Thyroid gland (tissue), 4 donors: Measurements from ENCODE around the gene BDH2. TPM values are rescaled to one million over a fixed set of nuclear protein-coding genes. Genes with fewer than 3 reads are reported as not detected.
A peak's percentile ranks its signal among the peaks of the same experiment; 100 is the strongest.

ENCODE experiments used
- DNase-seq, 2 donors: peaks; one replicate each; pipeline ENCODE4 v3.0.0-alpha.2; 2019
- H3K27ac ChIP-seq, 3 donors: fragments of 200-600 bp; sonication (generic); 1 replicate in 2 of 3; 2 replicates in 1 of 3; pipeline ENCODE4 v1.5.1; 2016 to 2019; ENCODE audit warnings: mild to moderate bottlenecking in 1 of 3, moderate library complexity in 1 of 3
- H3K27me3 ChIP-seq: fragments of 200-600 bp; sonication (generic); one replicate; pipeline ENCODE4 v1.5.1; 2019
- H3K36me3 ChIP-seq, 2 donors: fragments of 200-600 bp; sonication (generic); one replicate each; pipeline ENCODE4 v1.5.1; 2016 to 2019
- H3K4me1 ChIP-seq, 2 donors: fragments of 200-600 bp; sonication (generic); one replicate each; pipeline ENCODE4 v1.5.1; 2017 to 2019
- H3K4me3 ChIP-seq, 3 donors: fragments of 200-600 bp; sonication (generic); replicated peaks in 1 of 3; 1 replicate in 2 of 3; 2 replicates in 1 of 3; pipeline ENCODE4 v1.5.1; 2016; ENCODE audit warnings: mild to moderate bottlenecking in 1 of 3
- H3K9me3 ChIP-seq: fragments of 200-600 bp; sonication (generic); one replicate; pipeline ENCODE4 v1.5.1; 2017
- CTCF ChIP-seq, 6 experiments: fragments of 200-600 bp in 3 of 6; fragments of 450-650 bp in 3 of 6; sonication (generic) in 3 of 6; IDR thresholded peaks; one replicate each; pipeline ENCODE4 v1.5.1; 2016 to 2019; ENCODE audit warnings: antibody characterized with exemption in 6 of 6, mild to moderate bottlenecking in 2 of 6, inconsistent platforms in 1 of 6, moderate library complexity in 1 of 6
- POLR2A ChIP-seq, 2 donors: fragments of 450-650 bp; IDR thresholded peaks; one replicate each; pipeline ENCODE4 v1.6.1; 2017; ENCODE audit warnings: antibody characterized with exemption in 2 of 2, mild to moderate bottlenecking in 2 of 2, moderate library complexity in 1 of 2
- WGBS, 2 donors: methylation state at CpG; one replicate each; pipeline ENCODE4 v1.1.5; 2017; 5-methylcytosine and 5-hydroxymethylcytosine counted together
- intact Hi-C: fragments of 100-400 bp; cut with DNase I; formaldehyde crosslinking; loops from one replicate; pipeline ENCODE4 v1.15.1; 2023
- total RNA-seq, 4 donors: library from RNA; depleted of rRNA; stranded (reverse); fragments of >200 nt; gene quantifications; one replicate each; pipeline ENCODE4 v1.2.3, GENCODE V29; 2016

The BDH2 gene
- total RNA-seq, 4 donors from 2014 or later, result 113 to 131 (median 128) TPM

DNA sequence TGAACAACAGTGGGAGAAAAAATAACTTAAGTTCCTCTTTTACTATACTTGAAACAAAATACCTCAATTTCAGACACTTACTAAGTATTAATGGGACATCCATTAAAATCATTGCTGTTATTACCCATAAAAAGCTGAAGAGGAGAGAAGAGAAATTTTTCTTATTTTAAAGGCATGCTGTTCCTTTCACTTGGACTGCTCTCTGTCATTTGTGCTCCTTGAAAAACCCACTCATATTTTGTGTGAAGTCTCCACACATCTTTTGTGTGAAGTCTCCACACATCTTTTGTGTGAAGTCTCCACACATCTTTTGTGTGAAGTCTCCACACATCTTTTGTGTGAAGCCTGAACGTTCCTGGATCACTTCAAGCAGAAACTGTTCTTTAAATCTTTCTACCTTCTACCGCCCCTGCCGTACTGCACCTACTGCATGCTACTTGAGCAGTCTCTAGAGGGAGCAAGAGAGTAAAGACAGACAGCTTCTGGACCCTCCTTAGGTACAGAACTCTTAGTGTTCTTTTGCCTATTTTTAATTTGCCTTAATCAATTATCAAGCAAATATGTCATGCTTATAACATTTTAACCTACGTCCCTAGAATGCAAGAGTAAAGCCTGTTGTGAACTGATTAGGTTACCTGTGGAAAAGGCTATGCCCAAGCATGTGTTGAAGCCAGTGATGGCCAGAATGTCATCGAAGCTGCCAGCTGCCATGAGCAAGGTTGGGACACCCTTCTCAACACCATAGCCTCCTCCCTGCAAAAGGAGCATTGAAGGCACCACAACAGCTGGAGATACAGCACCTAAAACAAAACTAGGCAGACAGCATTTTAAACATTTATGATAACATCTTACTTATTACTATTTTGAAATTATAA, 53.0 kb downstream of the BDH2 start:
- Histone ChIP-seq H3K36me3 (no peaks in the 10 kb centered on the region), H3K4me1 (no peaks in the 10 kb centered on the region), H3K4me3 (no peak overlapping the region), H3K27me3 (no peaks in the 10 kb centered on the region), H3K27ac (no peak overlapping the region), H3K9me3 (no peaks in the 10 kb centered on the region)
- WGBS, 2 donors, result 39 to 41% methylated on average over 5 of the region's 5 CpGs
- DNase-seq, result peak; percentile 20 to 38
- intact Hi-C loops, result no loop called here
- no peak for TF ChIP-seq POLR2A (IDR thresholded peaks at IDR 0.05)
- peak; percentile 20 to 82 (median 46) for TF ChIP-seq CTCF (IDR thresholded peaks at IDR 0.05)

- Histone ChIP-seq H3K9me3 (no peaks in the 10 kb centered on the region), H3K36me3 (no peaks in the 10 kb centered on the region), H3K4me3 (no peak overlapping the region), H3K27me3 (no peaks in the 10 kb centered on the region), H3K27ac (no peak overlapping the region), H3K4me1 (no peaks in the 10 kb centered on the region)
- TF ChIP-seq CTCF (IDR thresholded peaks at IDR 0.05) (no peak), POLR2A (IDR thresholded peaks at IDR 0.05) (no peak)
- intact Hi-C loops, result no loop called here
- WGBS, 2 donors, result 86 to 93% methylated on average over 2 of the region's 2 CpGs
- DNase-seq, result no peak
Measured at GRCh38 chr4:103044183-103044582, 55.5 kb downstream of the BDH2 start.

DNA sequence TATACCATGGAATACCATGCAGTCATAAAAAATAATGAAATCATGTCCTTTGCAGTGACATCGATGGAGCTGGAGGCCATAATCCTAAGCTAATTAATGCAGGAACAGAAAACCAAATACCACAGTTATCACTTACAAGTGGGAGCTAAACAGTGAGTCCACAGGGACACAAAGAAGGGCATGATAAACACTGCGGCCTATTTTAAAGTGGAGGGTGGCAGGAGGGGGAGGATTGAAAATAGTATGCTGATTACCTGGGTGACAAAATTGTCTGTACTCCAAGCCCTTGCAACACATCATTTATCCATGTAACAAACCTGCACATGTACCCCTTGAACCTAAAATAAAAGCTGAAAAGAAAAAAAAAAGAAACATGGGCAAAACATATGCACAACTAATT, 63.5 kb downstream of the BDH2 start:
- Histone ChIP-seq H3K36me3 (no peaks in the 10 kb centered on the region), H3K4me3 (no peak overlapping the region), H3K9me3 (no peaks in the 10 kb centered on the region), H3K4me1 (no peaks in the 10 kb centered on the region), H3K27ac (no peak overlapping the region), H3K27me3 (no peaks in the 10 kb centered on the region)
- intact Hi-C loops, result no loop called here
- WGBS, 2 donors, result 98 to 100% methylated on average over 2 of the region's 2 CpGs
- no peak for DNase-seq
- TF ChIP-seq CTCF (IDR thresholded peaks at IDR 0.05), result no peak
- TF ChIP-seq POLR2A (IDR thresholded peaks at IDR 0.05), result no peak

GRCh38 chr4:103032574-103032973, 67.1 kb downstream of the BDH2 start:
- 47 to 64% methylated on average over 2 of the region's 2 CpGs for WGBS, 2 donors
- H3K27ac ChIP-seq, result no peak overlapping the region
- DNase-seq, result peak in 1 of 2 donors; percentile 13
- H3K36me3 ChIP-seq, result no peaks in the 10 kb centered on the region
- no peaks in the 10 kb centered on the region for H3K4me1 ChIP-seq
- intact Hi-C loops, result no loop called here
- H3K9me3 ChIP-seq, result no peaks in the 10 kb centered on the region
- no peak overlapping the region for H3K4me3 ChIP-seq
- no peak for TF ChIP-seq POLR2A (IDR thresholded peaks at IDR 0.05)
- peak in 5 of 6 experiments; percentile 12 to 49 (median 27) for TF ChIP-seq CTCF (IDR thresholded peaks at IDR 0.05)
- H3K27me3 ChIP-seq, result no peaks in the 10 kb centered on the region

GRCh38 chr4:103030791-103031190, 68.8 kb downstream of the BDH2 start:
- Histone ChIP-seq H3K4me1 (no peaks in the 10 kb centered on the region), H3K36me3 (no peaks in the 10 kb centered on the region)
- 91 to 92% methylated on average over 3 of the region's 3 CpGs for WGBS, 2 donors

More at GRCh38 chr4:103030791-103031190, 68.8 kb downstream of the BDH2 start:
- Histone ChIP-seq H3K9me3 (no peaks in the 10 kb centered on the region), H3K27ac (no peak overlapping the region), H3K27me3 (no peaks in the 10 kb centered on the region), H3K4me3 (no peak overlapping the region)
- TF ChIP-seq CTCF (IDR thresholded peaks at IDR 0.05) (no peak), POLR2A (IDR thresholded peaks at IDR 0.05) (no peak)
- DNase-seq, result no peak
- intact Hi-C loops, result no loop called here
